A549 (cell line): ENCODE data around the gene PRUNE2. TPM values are rescaled to one million over a fixed set of nuclear protein-coding genes. Genes with fewer than 3 reads are reported as not detected.

Source experiments
- ATAC-seq, 2 experiments: fragments of 200-7000 bp in 1 of 2; fragments of >200 bp in 1 of 2; cut with Nextera tagmentation in 1 of 2; cut with Tn5 transposase in 1 of 2; 3 replicates each; pipeline versions ENCODE4 v1.8.0 to v1.9.1; 2018 to 2020; ENCODE audit warnings: mild to moderate bottlenecking in 1 of 2, moderate library complexity in 1 of 2
- CTCF ChIA-PET: fragments of 300-600 bp; sonication (Branson Sonifier 250); formaldehyde crosslinking; extraction: SDS; loops from one replicate; lab custom pipeline; 2021; ENCODE audit warnings: antibody characterized with exemption, inconsistent platforms; lab: Yijun Ruan, JAX
- POLR2A ChIA-PET: fragments of 350-600 bp; formaldehyde crosslinking; extraction: SDS; loops from one replicate; lab custom pipeline; 2021; ENCODE audit warnings: antibody characterized with exemption, inconsistent platforms; lab: Yijun Ruan, JAX
- DNase-seq, 2 experiments: peaks; one replicate each; pipeline versions ENCODE4 v3.0.0 to v3.0.0-alpha.2; 2011 to 2016; ENCODE audit warnings: low read depth in 1 of 2, low spot score in 1 of 2
- FAIRE-seq: peaks from 2 replicates; lab custom pipeline; 2011; peaks lifted over from hg19 to GRCh38; lab: Jason Lieb, UNC
- H3K27ac ChIP-seq, 2 experiments: fragments of >200 bp; sonication (Bioruptor Twin); formaldehyde crosslinking; 3 replicates each; pipeline ENCODE4 v1.5.1; 2016 to 2017
- H3K4me1 ChIP-seq: fragments of >200 bp; sonication (Bioruptor Twin); formaldehyde crosslinking; 3 replicates; pipeline ENCODE4 v1.6.1; 2016
- H3K4me2 ChIP-seq: fragments of >200 bp; sonication (Bioruptor Twin); formaldehyde crosslinking; 3 replicates; pipeline ENCODE4 v1.6.1; 2016
- H3K4me3 ChIP-seq: fragments of >200 bp; sonication (Bioruptor Twin); formaldehyde crosslinking; 3 replicates; pipeline ENCODE4 v1.5.1; 2016
- H3K9me3 ChIP-seq: fragments of >200 bp; sonication (Bioruptor Twin); formaldehyde crosslinking; 3 replicates; pipeline ENCODE4 v1.6.1; 2016
- BCL3 ChIP-seq: fragments of >200 bp; sonication (Bioruptor Twin); formaldehyde crosslinking; IDR thresholded peaks from 3 replicates; pipeline ENCODE4 v1.6.1; 2016
- CBX2 ChIP-seq: fragments of 200-600 bp; sonication (generic); IDR thresholded peaks from 2 replicates; pipeline ENCODE4 v1.6.1; 2016; ENCODE audit warnings: low read depth, mild to moderate bottlenecking, borderline replicate concordance
- CHD4 ChIP-seq: fragments of 200-600 bp; sonication (generic); IDR thresholded peaks from 2 replicates; pipeline ENCODE4 v1.6.1; 2016; ENCODE audit warnings: antibody characterized with exemption, mild to moderate bottlenecking, borderline replicate concordance
- CTCF ChIP-seq: fragments of >200 bp; sonication (Bioruptor Twin); formaldehyde crosslinking; IDR thresholded peaks from 3 replicates; pipeline ENCODE4 v1.5.1; 2016
- EHMT2 ChIP-seq: fragments of 200-600 bp; sonication (generic); IDR thresholded peaks from 2 replicates; pipeline ENCODE4 v1.6.1; 2016; ENCODE audit warnings: antibody characterized with exemption, low read depth, mild to moderate bottlenecking, moderate library complexity
- ELK1 ChIP-seq: fragments of 150-350 bp; IDR thresholded peaks from 2 replicates; pipeline ENCODE4 v1.6.1; 2014; ENCODE audit warnings: low read depth, mild to moderate bottlenecking, low read length
- EP300 ChIP-seq, 2 experiments: fragments of >200 bp; sonication (Bioruptor Twin); formaldehyde crosslinking; IDR thresholded peaks; 2 replicates in 1 of 2; 3 replicates in 1 of 2; pipeline ENCODE4 v1.6.1; 2016 to 2017
- FOSB ChIP-seq: fragments of 250-450 bp; sonication (Bioruptor Pico); IDR thresholded peaks from 2 replicates; pipeline ENCODE4 v1.5.0; 2020; ENCODE audit warnings: mild to moderate bottlenecking, moderate library complexity
- HEYL ChIP-seq: fragments of 250-450 bp; sonication (Bioruptor Pico); IDR thresholded peaks from 2 replicates; pipeline ENCODE4 v1.8.0; 2021; ENCODE audit warnings: mild to moderate bottlenecking, moderate library complexity
- HMGXB4 ChIP-seq: fragments of 250-450 bp; sonication (Bioruptor Pico); IDR thresholded peaks from 2 replicates; pipeline ENCODE4 v1.5.0; 2021; ENCODE audit warnings: mild to moderate bottlenecking, moderate library complexity, borderline replicate concordance
- JUN ChIP-seq, 2 experiments: fragments of >200 bp; sonication (Bioruptor Twin); formaldehyde crosslinking; IDR thresholded peaks; 2 replicates in 1 of 2; 3 replicates in 1 of 2; pipeline ENCODE4 v1.6.1; 2016 to 2017
- JUNB ChIP-seq: fragments of >200 bp; sonication (Bioruptor Twin); formaldehyde crosslinking; IDR thresholded peaks from 2 replicates; pipeline ENCODE4 v1.6.1; 2016
- KDM5A ChIP-seq: fragments of 200-600 bp; sonication (generic); IDR thresholded peaks from 2 replicates; pipeline ENCODE4 v1.6.1; 2016; ENCODE audit warnings: antibody characterized with exemption, mild to moderate bottlenecking
- MAX ChIP-seq: IDR thresholded peaks from 2 replicates; pipeline ENCODE4 v1.6.1; 2012
- NFE2L2 ChIP-seq: fragments of 150-350 bp; conservative IDR thresholded peaks from 2 replicates; pipeline ENCODE4 v1.6.1; 2014; ENCODE audit warnings: low read length
- NPAS2 ChIP-seq: fragments of 250-450 bp; sonication (Bioruptor Pico); IDR thresholded peaks from 2 replicates; pipeline ENCODE4 v1.8.0; 2022; ENCODE audit warnings: mild to moderate bottlenecking, moderate library complexity, borderline replicate concordance
- NR3C1 ChIP-seq: fragments of >200 bp; sonication (Bioruptor Twin); formaldehyde crosslinking; IDR thresholded peaks from 3 replicates; pipeline ENCODE4 v1.6.1; 2017
- PHF8 ChIP-seq: fragments of 200-600 bp; sonication (generic); IDR thresholded peaks from 2 replicates; pipeline ENCODE4 v1.6.1; 2016; ENCODE audit warnings: low read depth, mild to moderate bottlenecking, antibody characterized with exemption, moderate library complexity, borderline replicate concordance
- RARB ChIP-seq: fragments of 250-450 bp; sonication (Bioruptor Pico); IDR thresholded peaks from 2 replicates; pipeline ENCODE4 v1.8.0; 2021; ENCODE audit warnings: mild to moderate bottlenecking, moderate library complexity
- REST ChIP-seq: fragments of 200-600 bp; sonication (generic); IDR thresholded peaks from 2 replicates; pipeline ENCODE4 v1.6.1; 2016; ENCODE audit warnings: antibody characterized with exemption, mild to moderate bottlenecking, moderate library complexity
- SMC3 ChIP-seq: fragments of >200 bp; sonication (Bioruptor Twin); formaldehyde crosslinking; IDR thresholded peaks from 3 replicates; pipeline ENCODE4 v1.6.1; 2018; ENCODE audit warnings: inconsistent platforms
- ZC3H11A ChIP-seq: fragments of 450-650 bp; IDR thresholded peaks from 2 replicates; pipeline ENCODE4 v1.6.1; 2014; ENCODE audit warnings: antibody characterized with exemption, mild to moderate bottlenecking
- ZSCAN20 ChIP-seq: fragments of 250-450 bp; sonication (Bioruptor Pico); IDR thresholded peaks from 2 replicates; pipeline ENCODE4 v1.8.0; 2022; ENCODE audit warnings: mild to moderate bottlenecking, moderate library complexity
- WGBS: methylation state at CpG from one replicate; pipeline ENCODE4 v1.1.6; 2017; ENCODE audit errors: missing lambda C conversion rate; 5-methylcytosine and 5-hydroxymethylcytosine counted together
- polyA plus RNA-seq, 4 experiments: library from polyadenylated mRNA; depleted of rRNA in 3 of 4; stranded (reverse); fragments of >200 nt; fragmentation: RNase III in 1 of 4; extraction: RNeasy Plus Mini Kit Qiagen cat#74134 plus additional on column Dnase treatment in 1 of 4; gene quantifications; 2 replicates in 3 of 4; 3 replicates in 1 of 4; pipeline ENCODE4 v1.2.3, GENCODE V29; 2011 to 2017

PRUNE2 gene
- polyA plus RNA-seq, 2 of the 4 experiments (the other 2 are of a cell fraction), result 0.04 TPM; not detected in 1

GRCh38 chr9:76630916-76631315, 275.0 kb downstream of the PRUNE2 start:
- ATAC-seq (no peak), FAIRE-seq (no peak), DNase-seq (no peak)
- 23% methylated on average over 3 of the region's 3 CpGs for WGBS
- POLR2A ChIA-PET, result no interaction called here
- Histone ChIP-seq H3K9me3 (no peaks in the 10 kb centered on the region), H3K4me1 (no peaks in the 10 kb centered on the region), H3K4me3 (no peak overlapping the region), H3K27ac (no peak overlapping the region), H3K4me2 (no peak overlapping the region)
- CTCF ChIA-PET, result interaction anchor here (1.1 kb wide), 1 partner anchor 29 kb away, joined by 6 read pairs; no protein-coding TSS in a partner anchor
- no peak for TF ChIP-seq HMGXB4
- TF ChIP-seq JUNB, result no peak

- H3K9me3 ChIP-seq, result no peaks in the 10 kb centered on the region
- H3K27ac ChIP-seq, result no peak overlapping the region
- TF ChIP-seq CTCF (no peak), MAX (no peak), REST (no peak), ELK1 (no peak), EHMT2 (no peak), FOSB (CRISPR knock-in tag) (no peak)
- WGBS, result 5% methylated on average over 4 of the region's 4 CpGs
- CTCF ChIA-PET, result interaction anchor here (1.0 kb wide), 2 partner anchors 17 to 191 kb away, joined by 3 read pairs; no protein-coding TSS in a partner anchor
- POLR2A ChIA-PET, result no interaction called here
- no peak for DNase-seq
- no peaks in the 10 kb centered on the region for H3K4me1 ChIP-seq
- no peak overlapping the region for H3K4me3 ChIP-seq
- H3K4me2 ChIP-seq, result no peak overlapping the region
- no peak for ATAC-seq
- FAIRE-seq, result no peak
These were observed 276.5 kb downstream of the PRUNE2 start for GRCh38 chr9:76629205-76629990.

- 46% methylated on average over 5 of the region's 5 CpGs for WGBS
- DNase-seq (no peak), FAIRE-seq (no peak), ATAC-seq (no peak)
- Histone ChIP-seq H3K4me1 (no peaks in the 10 kb centered on the region), H3K4me3 (no peak overlapping the region), H3K9me3 (no peaks in the 10 kb centered on the region), H3K4me2 (no peak overlapping the region), H3K27ac (no peak overlapping the region)
- ChIA-PET POLR2A (no interaction called here), CTCF (interaction anchor here (1.0 to 1.4 kb wide), 3 partner anchors 76 to 190 kb away, joined by 3 read pairs; no protein-coding TSS in a partner anchor)
- no peak for TF ChIP-seq HEYL
- TF ChIP-seq JUNB, result no peak
- no peak for TF ChIP-seq RARB
- no peak for TF ChIP-seq SMC3
- no peak for TF ChIP-seq CHD4
- no peak for TF ChIP-seq KDM5A
- no peak for TF ChIP-seq NR3C1
- TF ChIP-seq NPAS2 (CRISPR knock-in tag), result no peak
- no peak for TF ChIP-seq PHF8
- no peak for TF ChIP-seq EP300 (IDR thresholded peaks at IDR 0.05)
- TF ChIP-seq CBX2, result no peak
- TF ChIP-seq EHMT2, result no peak
- TF ChIP-seq JUN (IDR thresholded peaks at IDR 0.05), result no peak
- TF ChIP-seq BCL3, result no peak
- no peak for TF ChIP-seq NFE2L2
- no peak for TF ChIP-seq ZC3H11A
- TF ChIP-seq ZSCAN20, result no peak
These were observed 277.8 kb downstream of the PRUNE2 start for GRCh38 chr9:76628155-76628554.
